H9 (cell line): ENCODE data around the gene IL16. TPM values are rescaled to one million over a fixed set of nuclear protein-coding genes. Genes with fewer than 3 reads are reported as not detected.

ENCODE experiments used
- DNase-seq: peaks from one replicate; pipeline ENCODE4 v3.0.0-alpha.2; 2017
- H2AFZ ChIP-seq: one replicate; pipeline ENCODE4 v1.6.1; 2013; ENCODE audit warnings: mild to moderate bottlenecking, low read length, control low read depth, moderate library complexity
- H2AK5ac ChIP-seq: 2 replicates; pipeline ENCODE4 v1.6.1; 2013; ENCODE audit warnings: low read length, control low read depth, mixed read lengths; ENCODE audit not compliant: insufficient read length
- H2BK120ac ChIP-seq: one replicate; pipeline ENCODE4 v1.6.1; 2013; ENCODE audit warnings: low read depth, mild to moderate bottlenecking, low read length, control low read depth, inconsistent platforms; ENCODE audit not compliant: poor library complexity, severe bottlenecking
- H2BK12ac ChIP-seq: 2 replicates; pipeline ENCODE4 v1.6.1; 2013; ENCODE audit warnings: low read length, control low read depth, mixed read lengths, low read depth; ENCODE audit not compliant: insufficient read length
- H2BK15ac ChIP-seq: 2 replicates; pipeline ENCODE4 v1.6.1; 2013; ENCODE audit warnings: low read depth, low read length, control low read depth
- H2BK20ac ChIP-seq: one replicate; pipeline ENCODE4 v1.6.1; 2013; ENCODE audit warnings: low read depth, mild to moderate bottlenecking, low read length, control low read depth, inconsistent platforms; ENCODE audit not compliant: poor library complexity, severe bottlenecking
- H2BK5ac ChIP-seq: 2 replicates; pipeline ENCODE4 v1.6.1; 2013; ENCODE audit warnings: low read length, control low read depth, mixed read lengths; ENCODE audit not compliant: insufficient read length
- H3K14ac ChIP-seq: 2 replicates; pipeline ENCODE4 v1.6.1; 2013; ENCODE audit warnings: low read length, control low read depth; ENCODE audit not compliant: insufficient read depth
- H3K18ac ChIP-seq: 2 replicates; pipeline ENCODE4 v1.6.1; 2013; ENCODE audit warnings: low read depth, mild to moderate bottlenecking, mixed read lengths, low read length, control low read depth; ENCODE audit not compliant: insufficient read length
- H3K23ac ChIP-seq: 2 replicates; pipeline ENCODE4 v1.6.1; 2013; ENCODE audit warnings: low read length, control low read depth, mixed read lengths, low read depth; ENCODE audit not compliant: insufficient read length
- H3K23me2 ChIP-seq: 2 replicates; pipeline ENCODE4 v1.6.1; 2013; ENCODE audit warnings: low read depth, mild to moderate bottlenecking, mixed read lengths, low read length, control low read depth; ENCODE audit not compliant: insufficient read length, poor library complexity, severe bottlenecking
- H3K27ac ChIP-seq: 2 replicates; pipeline ENCODE4 v1.5.1; 2013; ENCODE audit warnings: low read length, control low read depth, mixed read lengths, low read depth; ENCODE audit not compliant: insufficient read length
- H3K27me3 ChIP-seq: 2 replicates; pipeline ENCODE4 v1.6.1; 2013; ENCODE audit warnings: low read length, control low read depth, inconsistent platforms; ENCODE audit not compliant: insufficient read depth
- H3K4ac ChIP-seq: 2 replicates; pipeline ENCODE4 v1.6.1; 2013; ENCODE audit warnings: low read depth, mild to moderate bottlenecking, control low read depth, inconsistent platforms, low read length, moderate library complexity
- H3K4me1 ChIP-seq: 2 replicates; pipeline ENCODE4 v1.6.1; 2013; ENCODE audit warnings: low read length, control low read depth, inconsistent platforms; ENCODE audit not compliant: insufficient read depth
- H3K4me2 ChIP-seq: 2 replicates; pipeline ENCODE4 v1.6.1; 2013; ENCODE audit warnings: low read length, control low read depth, mixed read lengths; ENCODE audit not compliant: insufficient read length, insufficient read depth
- H3K56ac ChIP-seq: 2 replicates; pipeline ENCODE4 v1.6.1; 2013; ENCODE audit warnings: low read depth, mild to moderate bottlenecking, mixed read lengths, low read length, control low read depth; ENCODE audit not compliant: insufficient read length
- H3K79me1 ChIP-seq: 2 replicates; pipeline ENCODE4 v1.6.1; 2013; ENCODE audit warnings: low read depth, mild to moderate bottlenecking, moderate library complexity, low read length, control low read depth, inconsistent platforms; ENCODE audit not compliant: insufficient read depth, poor library complexity, severe bottlenecking
- H3K79me2 ChIP-seq: 2 replicates; pipeline ENCODE4 v1.6.1; 2013; ENCODE audit warnings: low read length, control low read depth, inconsistent platforms; ENCODE audit not compliant: insufficient read depth
- H3K9ac ChIP-seq: 2 replicates; pipeline ENCODE4 v1.6.1; 2013; ENCODE audit warnings: low read length, control low read depth, mixed read lengths; ENCODE audit not compliant: insufficient read length; ENCODE audit errors: extremely low read depth
- H3K9me3 ChIP-seq: one replicate; pipeline ENCODE4 v1.6.1; 2013; ENCODE audit warnings: low read depth, low read length, inconsistent platforms; ENCODE audit not compliant: control insufficient read depth
- H3T11ph ChIP-seq: one replicate; pipeline ENCODE4 v1.6.1; 2013; ENCODE audit warnings: mild to moderate bottlenecking, low read length, control low read depth, inconsistent platforms
- H4K20me1 ChIP-seq: one replicate; pipeline ENCODE4 v1.6.1; 2013; ENCODE audit not compliant: control insufficient read depth, insufficient read length, insufficient read depth
- H4K5ac ChIP-seq: 2 replicates; pipeline ENCODE4 v1.6.1; 2013; ENCODE audit warnings: low read depth, mild to moderate bottlenecking, mixed read lengths, low read length, control low read depth; ENCODE audit not compliant: insufficient read length
- H4K8ac ChIP-seq: replicated peaks from 2 replicates; pipeline ENCODE4 v1.6.1; 2013; ENCODE audit warnings: low read length, control low read depth, mixed read lengths, low read depth; ENCODE audit not compliant: insufficient read length
- H4K91ac ChIP-seq: 2 replicates; pipeline ENCODE4 v1.6.1; 2013; ENCODE audit warnings: low read depth, mild to moderate bottlenecking, moderate library complexity, mixed read lengths, low read length, control low read depth; ENCODE audit not compliant: insufficient read length
- H3K27ac Mint-ChIP-seq, 3 experiments: 2 replicates in 2 of 3; 3 replicates in 1 of 3; pipeline ENCODE4 v1.8.0; 2020 to 2021; ENCODE audit warnings: mixed read lengths in 3 of 3, mild to moderate bottlenecking in 1 of 3, moderate library complexity in 1 of 3
- H3K27me3 Mint-ChIP-seq: 2 replicates; pipeline ENCODE4 v1.8.0; 2021; ENCODE audit warnings: low read depth, mild to moderate bottlenecking, moderate library complexity, mixed read lengths
- H3K36me3 Mint-ChIP-seq, 3 experiments: 2 replicates in 2 of 3; 3 replicates in 1 of 3; pipeline ENCODE4 v1.8.0; 2020 to 2021; ENCODE audit warnings: low read depth in 3 of 3, mixed read lengths in 3 of 3; ENCODE audit not compliant: insufficient read depth in 1 of 3
- H3K4me1 Mint-ChIP-seq, 2 experiments: 2 replicates each; pipeline ENCODE4 v1.8.0; 2020; ENCODE audit warnings: mixed read lengths in 2 of 2
- H3K4me3 Mint-ChIP-seq, 2 experiments: 2 replicates in 1 of 2; 3 replicates in 1 of 2; pipeline ENCODE4 v1.8.0; 2020 to 2021; ENCODE audit warnings: mild to moderate bottlenecking in 2 of 2, mixed read lengths in 2 of 2, moderate library complexity in 1 of 2
- H3K9me3 Mint-ChIP-seq, 2 experiments: 2 replicates in 1 of 2; 3 replicates in 1 of 2; pipeline ENCODE4 v1.8.0; 2020; ENCODE audit warnings: mild to moderate bottlenecking in 2 of 2, mixed read lengths in 2 of 2, moderate library complexity in 1 of 2
- WGBS: extraction: QIAGEN DNeasy Blood & Tissue Kit; methylation state at CpG from one replicate; pipeline ENCODE4 v1.1.7; 2013; ENCODE audit warnings: missing lambda C conversion rate, low lambda C conversion rate, mixed read lengths; ENCODE audit not compliant: insufficient read length; ENCODE audit errors: extremely low coverage; 5-methylcytosine and 5-hydroxymethylcytosine counted together
- total RNA-seq: library from RNA; stranded (reverse); gene quantifications from 2 replicates; pipeline ENCODE4 v1.2.1, GENCODE V29; 2021
- TF ChIP-seq, protein P1 (sequence below): fragments of 200-600 bp; sonication (generic); conservative IDR thresholded peaks from 3 replicates; pipeline ENCODE4 v1.8.0; 2021; ENCODE audit warnings: antibody characterized with exemption, mild to moderate bottlenecking

Gene IL16
- total RNA-seq, 1 experiment from 2014 or later = 0.28 TPM

DNA sequence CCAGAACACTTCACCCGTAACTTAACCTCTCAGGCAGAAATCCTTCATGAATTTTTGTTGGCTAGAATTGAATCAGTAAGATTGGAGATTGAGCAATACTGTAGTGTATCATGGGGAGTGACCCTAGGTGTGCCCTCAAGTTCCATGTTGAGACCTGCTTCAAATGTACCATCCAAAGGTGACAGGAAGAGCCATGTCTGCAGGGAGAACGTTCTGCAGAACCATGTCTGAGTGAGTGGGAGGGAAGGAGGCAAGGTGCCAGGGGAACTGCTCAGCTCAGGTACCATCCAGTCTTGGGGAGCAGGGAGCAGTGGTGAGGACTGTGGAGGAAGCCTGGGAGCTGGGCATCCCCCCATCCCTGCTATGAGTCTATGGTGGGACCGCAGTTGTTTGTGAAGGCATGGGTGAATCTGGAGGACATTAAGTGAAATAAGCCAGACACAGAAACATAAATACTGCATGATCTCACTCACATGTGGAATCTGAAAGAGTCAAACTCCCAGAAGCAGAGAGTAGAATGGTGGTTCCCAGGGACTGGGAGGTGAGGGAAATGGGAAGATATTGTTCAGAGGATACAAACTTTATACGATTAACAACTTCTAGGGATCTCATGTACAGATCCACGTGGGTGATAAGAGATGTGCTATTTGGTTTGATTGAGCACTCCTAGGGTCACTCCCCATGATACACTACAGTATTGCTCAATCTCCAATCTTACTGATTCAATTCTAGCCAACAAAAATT, 39.3 kb upstream of the IL16 start:
- Histone ChIP-seq H4K5ac (no peak overlapping the region), H3K18ac (no peak overlapping the region), H3K9ac (no peak overlapping the region), H3K27me3 (no peaks in the 10 kb centered on the region), H3K23ac (no peak overlapping the region), H3K27ac (no peak overlapping the region), H3K23me2 (no peaks in the 10 kb centered on the region), H3K9me3 (no peaks in the 10 kb centered on the region), H2AK5ac (no peak overlapping the region), H2BK5ac (no peak overlapping the region), H3K79me2 (no peaks in the 10 kb centered on the region), H2BK20ac (no peak overlapping the region), H4K91ac (no peak overlapping the region), H3K4ac (no peak overlapping the region), H3K14ac (no peak overlapping the region), H3K4me2 (no peak overlapping the region), H2BK15ac (no peak overlapping the region), H2BK120ac (no peak overlapping the region), H4K8ac (no peak overlapping the region), H3K4me1 (no peaks in the 10 kb centered on the region), H2BK12ac (no peak overlapping the region), H4K20me1 (no peaks in the 10 kb centered on the region), H3K56ac (no peak overlapping the region), H2AFZ (no peak overlapping the region), H3K79me1 (no peaks in the 10 kb centered on the region), H3T11ph (no peak overlapping the region)
- no peak overlapping the region for H3K4me3 Mint-ChIP-seq
- TF ChIP-seq, protein P1, sequence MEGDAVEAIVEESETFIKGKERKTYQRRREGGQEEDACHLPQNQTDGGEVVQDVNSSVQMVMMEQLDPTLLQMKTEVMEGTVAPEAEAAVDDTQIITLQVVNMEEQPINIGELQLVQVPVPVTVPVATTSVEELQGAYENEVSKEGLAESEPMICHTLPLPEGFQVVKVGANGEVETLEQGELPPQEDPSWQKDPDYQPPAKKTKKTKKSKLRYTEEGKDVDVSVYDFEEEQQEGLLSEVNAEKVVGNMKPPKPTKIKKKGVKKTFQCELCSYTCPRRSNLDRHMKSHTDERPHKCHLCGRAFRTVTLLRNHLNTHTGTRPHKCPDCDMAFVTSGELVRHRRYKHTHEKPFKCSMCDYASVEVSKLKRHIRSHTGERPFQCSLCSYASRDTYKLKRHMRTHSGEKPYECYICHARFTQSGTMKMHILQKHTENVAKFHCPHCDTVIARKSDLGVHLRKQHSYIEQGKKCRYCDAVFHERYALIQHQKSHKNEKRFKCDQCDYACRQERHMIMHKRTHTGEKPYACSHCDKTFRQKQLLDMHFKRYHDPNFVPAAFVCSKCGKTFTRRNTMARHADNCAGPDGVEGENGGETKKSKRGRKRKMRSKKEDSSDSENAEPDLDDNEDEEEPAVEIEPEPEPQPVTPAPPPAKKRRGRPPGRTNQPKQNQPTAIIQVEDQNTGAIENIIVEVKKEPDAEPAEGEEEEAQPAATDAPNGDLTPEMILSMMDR = no peak
- no CpG with 5 or more reads among the region's 5 CpGs for WGBS
- no peak overlapping the region for H3K27ac Mint-ChIP-seq
- no peaks in the 10 kb centered on the region; a peak in 1 of 7 replicates for H3K36me3 Mint-ChIP-seq
- no peak for DNase-seq
- H3K9me3 Mint-ChIP-seq = no peaks in the 10 kb centered on the region
- peaks cover 21% of the 10 kb centered on the region for H3K27me3 Mint-ChIP-seq
- H3K4me1 Mint-ChIP-seq = no peaks in the 10 kb centered on the region
